A549 (cell line): ENCODE data around the gene TMEM165. TPM values are rescaled to one million over a fixed set of nuclear protein-coding genes. Genes with fewer than 3 reads are reported as not detected.

Experiments
- ATAC-seq, 2 experiments: fragments of 200-7000 bp in 1 of 2; fragments of >200 bp in 1 of 2; cut with Nextera tagmentation in 1 of 2; cut with Tn5 transposase in 1 of 2; 3 replicates each; pipeline versions ENCODE4 v1.8.0 to v1.9.1; 2018 to 2020; ENCODE audit warnings: mild to moderate bottlenecking in 1 of 2, moderate library complexity in 1 of 2
- CTCF ChIA-PET: fragments of 300-600 bp; sonication (Branson Sonifier 250); formaldehyde crosslinking; extraction: SDS; loops from one replicate; lab custom pipeline; 2021; ENCODE audit warnings: antibody characterized with exemption, inconsistent platforms; lab: Yijun Ruan, JAX
- POLR2A ChIA-PET: fragments of 350-600 bp; formaldehyde crosslinking; extraction: SDS; loops from one replicate; lab custom pipeline; 2021; ENCODE audit warnings: antibody characterized with exemption, inconsistent platforms; lab: Yijun Ruan, JAX
- DNase-seq, 2 experiments: peaks; one replicate each; pipeline versions ENCODE4 v3.0.0 to v3.0.0-alpha.2; 2011 to 2016; ENCODE audit warnings: low read depth in 1 of 2, low spot score in 1 of 2
- FAIRE-seq: peaks from 2 replicates; lab custom pipeline; 2011; peaks lifted over from hg19 to GRCh38; lab: Jason Lieb, UNC
- H3K27ac ChIP-seq, 2 experiments: fragments of >200 bp; sonication (Bioruptor Twin); formaldehyde crosslinking; 3 replicates each; pipeline ENCODE4 v1.5.1; 2016 to 2017
- H3K4me1 ChIP-seq: fragments of >200 bp; sonication (Bioruptor Twin); formaldehyde crosslinking; 3 replicates; pipeline ENCODE4 v1.6.1; 2016
- H3K4me2 ChIP-seq: fragments of >200 bp; sonication (Bioruptor Twin); formaldehyde crosslinking; 3 replicates; pipeline ENCODE4 v1.6.1; 2016
- H3K4me3 ChIP-seq: fragments of >200 bp; sonication (Bioruptor Twin); formaldehyde crosslinking; 3 replicates; pipeline ENCODE4 v1.5.1; 2016
- H3K9me3 ChIP-seq: fragments of >200 bp; sonication (Bioruptor Twin); formaldehyde crosslinking; 3 replicates; pipeline ENCODE4 v1.6.1; 2016
- CBX8 ChIP-seq: fragments of 200-600 bp; sonication (generic); IDR thresholded peaks from 2 replicates; pipeline ENCODE4 v1.6.1; 2016
- CHD4 ChIP-seq: fragments of 200-600 bp; sonication (generic); IDR thresholded peaks from 2 replicates; pipeline ENCODE4 v1.6.1; 2016; ENCODE audit warnings: antibody characterized with exemption, mild to moderate bottlenecking, borderline replicate concordance
- CTCF ChIP-seq: fragments of >200 bp; sonication (Bioruptor Twin); formaldehyde crosslinking; IDR thresholded peaks from 3 replicates; pipeline ENCODE4 v1.5.1; 2016
- EP300 ChIP-seq, 2 experiments: fragments of >200 bp; sonication (Bioruptor Twin); formaldehyde crosslinking; IDR thresholded peaks; 2 replicates in 1 of 2; 3 replicates in 1 of 2; pipeline ENCODE4 v1.6.1; 2016 to 2017
- ESRRA ChIP-seq: fragments of 150-350 bp; IDR thresholded peaks from 2 replicates; pipeline ENCODE4 v1.6.1; 2014; ENCODE audit warnings: mild to moderate bottlenecking, low read length, borderline replicate concordance
- HDAC2 ChIP-seq: fragments of 200-600 bp; sonication (generic); IDR thresholded peaks from 2 replicates; pipeline ENCODE4 v1.6.1; 2016
- HOXA7 ChIP-seq: fragments of 250-450 bp; sonication (Bioruptor Pico); IDR thresholded peaks from 2 replicates; pipeline ENCODE4 v1.5.0; 2020; ENCODE audit warnings: mild to moderate bottlenecking, moderate library complexity
- JUN ChIP-seq, 2 experiments: fragments of >200 bp; sonication (Bioruptor Twin); formaldehyde crosslinking; IDR thresholded peaks; 2 replicates in 1 of 2; 3 replicates in 1 of 2; pipeline ENCODE4 v1.6.1; 2016 to 2017
- KDM5A ChIP-seq: fragments of 200-600 bp; sonication (generic); IDR thresholded peaks from 2 replicates; pipeline ENCODE4 v1.6.1; 2016; ENCODE audit warnings: antibody characterized with exemption, mild to moderate bottlenecking
- NPAS2 ChIP-seq: fragments of 250-450 bp; sonication (Bioruptor Pico); IDR thresholded peaks from 2 replicates; pipeline ENCODE4 v1.8.0; 2022; ENCODE audit warnings: mild to moderate bottlenecking, moderate library complexity, borderline replicate concordance
- NR3C1 ChIP-seq: fragments of >200 bp; sonication (Bioruptor Twin); formaldehyde crosslinking; IDR thresholded peaks from 3 replicates; pipeline ENCODE4 v1.6.1; 2017
- PHF8 ChIP-seq: fragments of 200-600 bp; sonication (generic); IDR thresholded peaks from 2 replicates; pipeline ENCODE4 v1.6.1; 2016; ENCODE audit warnings: low read depth, mild to moderate bottlenecking, antibody characterized with exemption, moderate library complexity, borderline replicate concordance
- POLR2AphosphoS2 ChIP-seq: conservative IDR thresholded peaks from 2 replicates; pipeline ENCODE4 v1.6.1; 2012; ENCODE audit warnings: low read length, improper control_type of control experiment, inconsistent platforms
- RCOR1 ChIP-seq: fragments of 150-350 bp; IDR thresholded peaks from 2 replicates; pipeline ENCODE4 v1.6.1; 2014; ENCODE audit warnings: antibody characterized with exemption, low read length, low read depth
- TP53 ChIP-seq: fragments of 250-450 bp; sonication (Bioruptor Pico); IDR thresholded peaks from 2 replicates; pipeline ENCODE4 v1.5.0; 2021; ENCODE audit warnings: mild to moderate bottlenecking, moderate library complexity
- ZC3H11A ChIP-seq: fragments of 450-650 bp; IDR thresholded peaks from 2 replicates; pipeline ENCODE4 v1.6.1; 2014; ENCODE audit warnings: antibody characterized with exemption, mild to moderate bottlenecking
- ZFP36 ChIP-seq: fragments of 450-650 bp; IDR thresholded peaks from 2 replicates; pipeline ENCODE4 v1.6.1; 2014; ENCODE audit warnings: borderline replicate concordance; ENCODE audit not compliant: partially characterized antibody
- ZNF302 ChIP-seq: fragments of 250-450 bp; sonication (Bioruptor Pico); IDR thresholded peaks from 2 replicates; pipeline ENCODE4 v1.9.0; 2021; ENCODE audit warnings: inconsistent platforms, mild to moderate bottlenecking, moderate library complexity
- ZSCAN20 ChIP-seq: fragments of 250-450 bp; sonication (Bioruptor Pico); IDR thresholded peaks from 2 replicates; pipeline ENCODE4 v1.8.0; 2022; ENCODE audit warnings: mild to moderate bottlenecking, moderate library complexity
- WGBS: methylation state at CpG from one replicate; pipeline ENCODE4 v1.1.6; 2017; ENCODE audit errors: missing lambda C conversion rate; 5-methylcytosine and 5-hydroxymethylcytosine counted together
- polyA plus RNA-seq, 4 experiments: library from polyadenylated mRNA; depleted of rRNA in 3 of 4; stranded (reverse); fragments of >200 nt; fragmentation: RNase III in 1 of 4; extraction: RNeasy Plus Mini Kit Qiagen cat#74134 plus additional on column Dnase treatment in 1 of 4; gene quantifications; 2 replicates in 3 of 4; 3 replicates in 1 of 4; pipeline ENCODE4 v1.2.3, GENCODE V29; 2011 to 2017
- TF ChIP-seq, protein P1 (sequence below): fragments of 250-450 bp; sonication (Bioruptor Pico); IDR thresholded peaks from 2 replicates; pipeline ENCODE4 v1.5.0; 2020; ENCODE audit warnings: low read depth, mild to moderate bottlenecking, moderate library complexity
- TF ChIP-seq, protein P2 (sequence below): fragments of 450-650 bp; IDR thresholded peaks from 2 replicates; pipeline ENCODE4 v1.6.1; 2014; ENCODE audit warnings: antibody characterized with exemption

The TMEM165 gene
- polyA plus RNA-seq, 2 of the 4 experiments (the other 2 are of a cell fraction): 52.6 to 83.5 TPM

DNA sequence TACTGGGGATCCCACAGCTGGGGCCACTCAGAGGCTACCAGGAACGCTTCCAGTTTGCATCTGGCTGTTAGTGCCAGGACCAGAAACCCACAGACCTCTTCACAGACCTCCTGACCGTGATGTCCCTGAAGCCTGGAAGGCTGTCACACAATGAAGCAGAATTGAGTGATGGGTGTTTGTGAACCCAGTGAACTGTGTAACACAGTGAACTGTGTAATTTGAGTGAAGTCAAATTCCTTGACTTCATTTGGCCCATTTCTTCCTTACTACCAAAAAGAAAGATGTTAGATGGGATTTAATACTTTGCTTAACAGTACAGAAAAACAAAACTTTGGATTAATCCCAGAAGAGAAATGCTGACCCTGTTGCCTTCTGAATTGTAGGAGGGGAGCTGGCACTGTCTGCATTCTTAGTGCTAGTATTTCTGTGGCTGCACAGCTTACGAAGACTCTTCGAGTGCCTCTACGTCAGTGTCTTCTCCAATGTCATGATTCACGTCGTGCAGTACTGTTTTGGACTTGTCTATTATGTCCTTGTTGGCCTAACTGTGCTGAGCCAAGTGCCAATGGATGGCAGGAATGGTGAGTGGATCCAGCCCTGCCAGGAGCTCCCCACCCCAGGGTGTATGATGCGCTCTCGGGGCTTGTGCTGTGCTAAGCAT, 31.9 kb upstream of the TMEM165 start:
- 88% methylated on average over 9 of the region's 9 CpGs for whole genome bisulfite sequencing
- CTCF ChIA-PET: interaction anchor here (1.1 kb wide), 1 partner anchor 18 kb away, joined by 3 read pairs; the partner anchor contains the start of gene SRD5A3

GRCh38 chr4:55364691-55365344, 30.9 kb upstream of the TMEM165 start:
- FAIRE-seq (no peak), ATAC-seq (no peak)
- CTCF ChIA-PET: no interaction called here
- H3K4me3 ChIP-seq: no peak overlapping the region
- no peak overlapping the region for H3K4me2 ChIP-seq
- H3K27ac ChIP-seq: no peak overlapping the region
- 91% methylated on average over 9 of the region's 9 CpGs for WGBS
- H3K4me1 ChIP-seq: no peaks in the 10 kb centered on the region
- POLR2A ChIA-PET: no interaction called here
- TF ChIP-seq ZC3H11A (no peak), ZFP36 (no peak), CTCF (no peak), RCOR1 (no peak), KDM5A (no peak), POLR2AphosphoS2 (no peak), TP53 (CRISPR knock-in tag) (no peak), HDAC2 (no peak), ZSCAN20 (CRISPR knock-in tag) (no peak), NPAS2 (CRISPR knock-in tag) (no peak), PHF8 (no peak), CHD4 (no peak), CBX8 (no peak), ESRRA (no peak), EP300 (IDR thresholded peaks at IDR 0.05) (no peak), ZNF302 (CRISPR knock-in tag) (no peak), NR3C1 (no peak), JUN (IDR thresholded peaks at IDR 0.05) (no peak)
- TF ChIP-seq, protein P1, sequence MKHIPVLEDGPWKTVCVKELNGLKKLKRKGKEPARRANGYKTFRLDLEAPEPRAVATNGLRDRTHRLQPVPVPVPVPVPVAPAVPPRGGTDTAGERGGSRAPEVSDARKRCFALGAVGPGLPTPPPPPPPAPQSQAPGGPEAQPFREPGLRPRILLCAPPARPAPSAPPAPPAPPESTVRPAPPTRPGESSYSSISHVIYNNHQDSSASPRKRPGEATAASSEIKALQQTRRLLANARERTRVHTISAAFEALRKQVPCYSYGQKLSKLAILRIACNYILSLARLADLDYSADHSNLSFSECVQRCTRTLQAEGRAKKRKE: no peak
- TF ChIP-seq, protein P2, sequence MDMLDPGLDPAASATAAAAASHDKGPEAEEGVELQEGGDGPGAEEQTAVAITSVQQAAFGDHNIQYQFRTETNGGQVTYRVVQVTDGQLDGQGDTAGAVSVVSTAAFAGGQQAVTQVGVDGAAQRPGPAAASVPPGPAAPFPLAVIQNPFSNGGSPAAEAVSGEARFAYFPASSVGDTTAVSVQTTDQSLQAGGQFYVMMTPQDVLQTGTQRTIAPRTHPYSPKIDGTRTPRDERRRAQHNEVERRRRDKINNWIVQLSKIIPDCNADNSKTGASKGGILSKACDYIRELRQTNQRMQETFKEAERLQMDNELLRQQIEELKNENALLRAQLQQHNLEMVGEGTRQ: no peak
- TF ChIP-seq, all 56 proteins: peak for 0
- DNase-seq: no peak
- no peaks in the 10 kb centered on the region for H3K9me3 ChIP-seq

More for the DNA sequence above, 31.9 kb upstream of the TMEM165 start:
- no peak for DNase-seq
- Histone ChIP-seq H3K9me3 (no peaks in the 10 kb centered on the region), H3K27ac (no peak overlapping the region), H3K4me3 (no peak overlapping the region), H3K4me2 (no peak overlapping the region), H3K4me1 (peaks cover 4% of the 10 kb centered on the region; the same call in 1 of the 3 replicates)
- POLR2A ChIA-PET: no interaction called here
- FAIRE-seq: no peak
- TF ChIP-seq HOXA7 (CRISPR knock-in tag): no peak
- ATAC-seq: no peak
